Measurements from ENCODE around the gene ERBIN.
"Not testable (repeated sequence)": the region's sequence is repeated elsewhere in the genome, so short reads cannot be mapped to it uniquely, and the experiment has no call there.

Gene ERBIN

GRCh38 chr5:65969539-65970393, 43.4 kb downstream of the ERBIN start:
- no peak for DNase-seq

GRCh38 chr5:65970481-65971367, 44.3 kb downstream of the ERBIN start:
- DNase-seq = no peak

GRCh38 chr5:65971643-65972042, 45.3 kb downstream of the ERBIN start:
- DNase-seq = no peak

- DNase-seq = not testable (repeated sequence)
These were observed 46.5 kb downstream of the ERBIN start for GRCh38 chr5:65972896-65973295.

GRCh38 chr5:65978251-65978650, 51.9 kb downstream of the ERBIN start:
- DNase-seq = no peak

- DNase-seq = no peak
These were observed 55.2 kb downstream of the ERBIN start for GRCh38 chr5:65981548-65981947.

- no peak for DNase-seq
These were observed 55.7 kb downstream of the ERBIN start for GRCh38 chr5:65981969-65982619.

GRCh38 chr5:65982635-65983034, 56.3 kb downstream of the ERBIN start:
- no peak for DNase-seq

GRCh38 chr5:65984098-65984885, 57.9 kb downstream of the ERBIN start:
- DNase-seq = no peak

GRCh38 chr5:65986050-65986451, 59.7 kb downstream of the ERBIN start:
- DNase-seq = no peak

GRCh38 chr5:65986796-65987195, 60.4 kb downstream of the ERBIN start:
- DNase-seq = no peak

GRCh38 chr5:65987982-65988381, 61.6 kb downstream of the ERBIN start:
- DNase-seq = no peak

- DNase-seq = no peak
These were observed 62.8 kb downstream of the ERBIN start for GRCh38 chr5:65989158-65989557.

- DNase-seq = no peak
These were observed 66.3 kb downstream of the ERBIN start for GRCh38 chr5:65992630-65993029.

- DNase-seq = no peak
These were observed 67.9 kb downstream of the ERBIN start for GRCh38 chr5:65994117-65994786.

- no peak for DNase-seq
These were observed 72.8 kb downstream of the ERBIN start for GRCh38 chr5:65999061-65999723.

- DNase-seq = no peak
These were observed 75.6 kb downstream of the ERBIN start for GRCh38 chr5:66001952-66002351.

- DNase-seq = no peak
These were observed 76.0 kb downstream of the ERBIN start for GRCh38 chr5:66002415-66002814.

GRCh38 chr5:66004216-66004615, 77.8 kb downstream of the ERBIN start:
- DNase-seq = no peak

- DNase-seq = no peak
These were observed 82.9 kb downstream of the ERBIN start for GRCh38 chr5:66009277-66009676.

GRCh38 chr5:66010476-66010875, 84.1 kb downstream of the ERBIN start:
- no peak for DNase-seq
